OCI-LY1 (cell line): ENCODE results near the gene GOLIM4.

Source experiments
- CTCF ChIP-seq: fragments of 200-600 bp; sonication (generic), shearing (Covaris generic); IDR thresholded peaks from 2 replicates; pipeline ENCODE4 v1.5.1; 2017; ENCODE audit warnings: mild to moderate bottlenecking, antibody characterized with exemption, low read length, moderate library complexity, mixed read lengths
- EZH2 ChIP-seq: fragments of 200-600 bp; sonication (generic), shearing (Covaris generic); IDR thresholded peaks from 2 replicates; pipeline ENCODE4 v1.8.0; 2017; ENCODE audit warnings: borderline replicate concordance, mixed run types, mild to moderate bottlenecking, antibody characterized with exemption, low read length, moderate library complexity, mixed read lengths

- TF ChIP-seq CTCF (peak; percentile 12; the same call in 1 of the 2 replicates), EZH2 (no peak)
Observed at GRCh38 chr3:168113848-168114247, 18.1 kb upstream of the GOLIM4 start.
